ENCODE data around the gene TBX15. TPM values are rescaled to one million over a fixed set of nuclear protein-coding genes. Genes with fewer than 3 reads are reported as not detected.

TBX15 gene
- total RNA-seq, 1 experiment from 2014 or later: 1.9 TPM

DNA sequence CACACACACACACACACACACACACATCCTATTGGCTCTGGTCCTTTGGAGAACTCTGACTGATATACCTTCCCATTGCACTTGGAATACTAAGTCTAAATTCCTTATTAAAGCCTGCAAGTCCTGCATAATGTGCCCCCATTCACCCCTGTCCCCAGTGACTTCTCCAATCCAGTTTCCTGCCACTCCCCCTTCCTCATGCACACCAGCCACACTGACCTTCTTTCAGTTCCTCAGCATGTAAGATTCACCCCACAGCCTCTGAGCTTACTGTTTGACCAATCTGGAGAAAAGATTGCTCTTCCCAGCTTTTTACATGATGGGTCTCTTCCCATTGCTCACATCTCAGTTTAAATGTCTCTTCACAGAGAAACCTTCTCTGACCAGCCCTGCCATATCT lies 146.6 kb downstream of the TBX15 start:
- DNase-seq (ENCODE audit: low read depth, low spot score): no peak
- H3K4me3 ChIP-seq (ENCODE audit: low read depth in 2 of 2, low read length in 2 of 2): no peak overlapping the region
- ATAC-seq: no peak
- BruUV-seq (replicated peaks): no TSS peak
- H3K36me3 ChIP-seq (ENCODE audit: control insufficient read depth, insufficient read depth, low read length): no peaks in the 10 kb centered on the region
- TF ChIP-seq POLR2AphosphoS5 (IDR thresholded peaks at IDR 0.05; ENCODE audit: low read depth, low read length) (no peak), TCF7L2 (IDR thresholded peaks at IDR 0.05; ENCODE audit: low read depth, low read length) (no peak), SIN3A (IDR thresholded peaks at IDR 0.05; ENCODE audit: borderline replicate concordance, insufficient read depth, low read depth, low read length) (no peak), CTCF (IDR thresholded peaks at IDR 0.05) (no peak)
- TF ChIP-seq, protein P1, sequence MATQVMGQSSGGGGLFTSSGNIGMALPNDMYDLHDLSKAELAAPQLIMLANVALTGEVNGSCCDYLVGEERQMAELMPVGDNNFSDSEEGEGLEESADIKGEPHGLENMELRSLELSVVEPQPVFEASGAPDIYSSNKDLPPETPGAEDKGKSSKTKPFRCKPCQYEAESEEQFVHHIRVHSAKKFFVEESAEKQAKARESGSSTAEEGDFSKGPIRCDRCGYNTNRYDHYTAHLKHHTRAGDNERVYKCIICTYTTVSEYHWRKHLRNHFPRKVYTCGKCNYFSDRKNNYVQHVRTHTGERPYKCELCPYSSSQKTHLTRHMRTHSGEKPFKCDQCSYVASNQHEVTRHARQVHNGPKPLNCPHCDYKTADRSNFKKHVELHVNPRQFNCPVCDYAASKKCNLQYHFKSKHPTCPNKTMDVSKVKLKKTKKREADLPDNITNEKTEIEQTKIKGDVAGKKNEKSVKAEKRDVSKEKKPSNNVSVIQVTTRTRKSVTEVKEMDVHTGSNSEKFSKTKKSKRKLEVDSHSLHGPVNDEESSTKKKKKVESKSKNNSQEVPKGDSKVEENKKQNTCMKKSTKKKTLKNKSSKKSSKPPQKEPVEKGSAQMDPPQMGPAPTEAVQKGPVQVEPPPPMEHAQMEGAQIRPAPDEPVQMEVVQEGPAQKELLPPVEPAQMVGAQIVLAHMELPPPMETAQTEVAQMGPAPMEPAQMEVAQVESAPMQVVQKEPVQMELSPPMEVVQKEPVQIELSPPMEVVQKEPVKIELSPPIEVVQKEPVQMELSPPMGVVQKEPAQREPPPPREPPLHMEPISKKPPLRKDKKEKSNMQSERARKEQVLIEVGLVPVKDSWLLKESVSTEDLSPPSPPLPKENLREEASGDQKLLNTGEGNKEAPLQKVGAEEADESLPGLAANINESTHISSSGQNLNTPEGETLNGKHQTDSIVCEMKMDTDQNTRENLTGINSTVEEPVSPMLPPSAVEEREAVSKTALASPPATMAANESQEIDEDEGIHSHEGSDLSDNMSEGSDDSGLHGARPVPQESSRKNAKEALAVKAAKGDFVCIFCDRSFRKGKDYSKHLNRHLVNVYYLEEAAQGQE (IDR thresholded peaks at IDR 0.05; ENCODE audit: insufficient read depth in 1 of 2, low read depth in 2 of 2, low read length in 1 of 2): no peak
- POLR2A ChIA-PET: no interaction called here
- no peaks in the 10 kb centered on the region for H3K4me1 ChIP-seq (ENCODE audit: control insufficient read depth, insufficient read depth, low read length)
- in situ Hi-C loops (cut with HindIII; ENCODE audit: low pct_unique_long_range_greater_than_20kb, low sequenced_read_pairs) (no loop called here), intact Hi-C loops (cut with micrococcal nuclease; ENCODE audit: unreplicated experiment) (no loop called here)
- no peak overlapping the region for H3K27ac ChIP-seq (ENCODE audit: low read length)
- no peaks in the 10 kb centered on the region for H3K9me3 ChIP-seq (ENCODE audit: control insufficient read depth, insufficient read depth, low read depth, low read length)
- CTCF ChIA-PET: no interaction called here
- no peaks in the 10 kb centered on the region for H3K27me3 ChIP-seq (ENCODE audit: control insufficient read depth, insufficient read depth, low read length)

Other genes starting within 250 kb of the TBX15 start
- gene WARS2, start 152.3 kb upstream of the TBX15 start, total RNA-seq (2021; ENCODE audit: unreplicated experiment): 6.6 TPM